PC-3 (cell line): Measurements from ENCODE around the gene ARHGEF28. TPM values are rescaled to one million over a fixed set of nuclear protein-coding genes. Genes with fewer than 3 reads are reported as not detected.

Experiments
- ATAC-seq: fragments of 200-7000 bp; cut with Tn5 transposase; 2 replicates; pipeline ENCODE4 v1.9.1; 2020; ENCODE audit warnings: mild to moderate bottlenecking, moderate library complexity
- BruUV-seq: library from RNA; stranded (reverse); fragments of 400-500 nt; replicated peaks from 2 replicates; lab custom pipeline; 2021; lab: Mats Ljungman, UMichigan
- CTCF ChIA-PET: fragments of 300-600 bp; sonication (Branson Sonifier 250); formaldehyde crosslinking; loops from one replicate; lab custom pipeline; 2022; ENCODE audit warnings: antibody characterized with exemption; lab: Charles Lee
- POLR2A ChIA-PET: fragments of 300-600 bp; sonication (Branson Sonifier 250); formaldehyde crosslinking; loops from one replicate; lab custom pipeline; 2022; ENCODE audit warnings: antibody characterized with exemption; ENCODE audit not compliant: unreplicated experiment; lab: Charles Lee
- DNase-seq: peaks from one replicate; pipeline ENCODE4 v3.0.0-alpha.2; 2015
- H2AFZ ChIP-seq: fragments of 300-600 bp; sonication (generic); 2 replicates; pipeline ENCODE4 v1.6.0; 2016; ENCODE audit warnings: antibody characterized with exemption, low read length
- H3F3A ChIP-seq: fragments of 300-600 bp; sonication (generic); one replicate; pipeline ENCODE4 v1.6.0; 2017; ENCODE audit warnings: antibody characterized with exemption, low read length, control low read depth, mild to moderate bottlenecking; ENCODE audit not compliant: unreplicated experiment
- H3K27ac ChIP-seq: fragments of 300-600 bp; sonication (generic); 2 replicates; pipeline ENCODE4 v1.5.1; 2016; ENCODE audit warnings: mild to moderate bottlenecking, low read length
- H3K27me3 ChIP-seq: fragments of 300-600 bp; sonication (generic); 2 replicates; pipeline ENCODE4 v1.6.1; 2016; ENCODE audit warnings: low read length, mixed read lengths
- H3K36me3 ChIP-seq: fragments of 300-600 bp; sonication (generic); 2 replicates; pipeline ENCODE4 v1.6.1; 2016; ENCODE audit warnings: low read depth, mixed run types, low read length, mixed read lengths
- H3K4me1 ChIP-seq: fragments of 300-600 bp; sonication (generic); 2 replicates; pipeline ENCODE4 v1.5.1; 2016; ENCODE audit warnings: low read length; ENCODE audit not compliant: insufficient read depth
- H3K4me2 ChIP-seq: fragments of 300-600 bp; sonication (generic); 2 replicates; pipeline ENCODE4 v1.6.0; 2016; ENCODE audit warnings: low read length
- H3K4me3 ChIP-seq: fragments of 300-600 bp; sonication (generic); 2 replicates; pipeline ENCODE4 v1.5.1; 2016; ENCODE audit warnings: mild to moderate bottlenecking, low read length, mixed read lengths
- H3K79me2 ChIP-seq: fragments of 300-600 bp; sonication (generic); 2 replicates; pipeline ENCODE4 v1.6.1; 2017; ENCODE audit warnings: low read length, mixed read lengths
- H3K9ac ChIP-seq: fragments of 300-600 bp; sonication (generic); 2 replicates; pipeline ENCODE4 v1.6.0; 2016; ENCODE audit warnings: mild to moderate bottlenecking, low read length
- H3K9me2 ChIP-seq: fragments of 300-600 bp; sonication (generic); replicated peaks from 2 replicates; pipeline ENCODE4 v1.6.1; 2016; ENCODE audit warnings: mixed run types, low read length, mixed read lengths
- H3K9me3 ChIP-seq: fragments of 300-600 bp; sonication (generic); 2 replicates; pipeline ENCODE4 v1.6.1; 2016; ENCODE audit warnings: low read length, mixed read lengths
- H4K20me1 ChIP-seq: fragments of 300-600 bp; sonication (generic); 2 replicates; pipeline ENCODE4 v1.6.1; 2016; ENCODE audit warnings: low read length, mixed read lengths
- EZH2 ChIP-seq: fragments of 300-600 bp; sonication (generic); IDR thresholded peaks from one replicate; pipeline ENCODE4 v1.6.1; 2017; ENCODE audit warnings: antibody characterized with exemption, mild to moderate bottlenecking, low read length; ENCODE audit not compliant: unreplicated experiment
- EZH2phosphoT487 ChIP-seq: fragments of 300-600 bp; sonication (generic); IDR thresholded peaks from 2 replicates; pipeline ENCODE4 v1.6.1; 2018; ENCODE audit warnings: mild to moderate bottlenecking, antibody characterized with exemption, low read length, borderline replicate concordance
- intact Hi-C: fragments of 100-400 bp; cut with micrococcal nuclease; formaldehyde crosslinking; loops from 2 replicates; pipeline ENCODE4 v1.9.0; 2023
- total RNA-seq: library from RNA; depleted of rRNA; stranded (reverse); fragments of >200 nt; gene quantifications from 2 replicates; pipeline ENCODE4 v1.2.3, GENCODE V29; 2014
- TF ChIP-seq, protein P1 (sequence below): fragments of 300-600 bp; sonication (generic); conservative IDR thresholded peaks from 2 replicates; pipeline ENCODE4 v1.5.1; 2017; ENCODE audit warnings: antibody characterized with exemption, low read depth, mild to moderate bottlenecking, low read length

Gene ARHGEF28
- total RNA-seq, 1 experiment from 2014 or later = 24.2 TPM

- intact Hi-C loops = no loop called here
- CTCF ChIA-PET = no interaction called here
These were observed 113.7 kb downstream of the ARHGEF28 start for GRCh38 chr5:73739650-73740049.

DNA sequence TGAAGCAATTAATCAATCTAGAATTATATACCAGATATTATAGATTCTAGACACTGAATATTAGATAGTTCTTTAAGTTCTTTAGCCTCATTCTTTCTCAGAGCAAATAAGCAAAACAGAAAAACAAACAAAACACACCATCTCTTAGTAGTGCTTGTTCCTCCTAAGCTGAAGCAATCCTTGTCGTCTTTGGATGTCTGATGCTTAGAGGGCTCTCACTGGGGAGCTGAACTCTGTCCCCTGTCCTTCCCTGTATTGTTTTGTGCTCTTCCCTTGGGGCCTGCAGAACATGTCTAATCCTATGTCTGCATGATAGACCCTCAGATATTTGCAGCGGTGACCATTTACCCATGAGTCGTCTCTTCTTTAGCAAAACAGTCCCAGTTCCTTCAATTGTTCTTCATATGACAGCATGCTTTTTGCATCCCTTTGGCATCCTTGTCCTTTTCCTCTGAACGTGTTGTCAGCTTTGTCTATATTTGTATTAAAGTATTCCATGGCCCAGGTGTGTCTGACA is 114.3 kb downstream of the ARHGEF28 start:
- DNase-seq (no peak), ATAC-seq (no peak)
- Histone ChIP-seq H4K20me1 (no peaks in the 10 kb centered on the region), H3F3A (no peaks in the 10 kb centered on the region), H3K9me2 (no peaks in the 10 kb centered on the region), H3K27me3 (no peaks in the 10 kb centered on the region), H3K9ac (no peak overlapping the region), H3K9me3 (no peaks in the 10 kb centered on the region), H3K4me3 (no peak overlapping the region), H2AFZ (no peak overlapping the region), H3K27ac (no peak overlapping the region), H3K79me2 (no peaks in the 10 kb centered on the region), H3K4me2 (no peak overlapping the region), H3K4me1 (peaks cover 8% of the 10 kb centered on the region), H3K36me3 (no peaks in the 10 kb centered on the region)
- BruUV-seq = no TSS peak
- intact Hi-C loops = no loop called here
- ChIA-PET POLR2A (no interaction called here), CTCF (no interaction called here)
- TF ChIP-seq EZH2phosphoT487 (no peak), EZH2 (no peak)
- TF ChIP-seq, protein P1, sequence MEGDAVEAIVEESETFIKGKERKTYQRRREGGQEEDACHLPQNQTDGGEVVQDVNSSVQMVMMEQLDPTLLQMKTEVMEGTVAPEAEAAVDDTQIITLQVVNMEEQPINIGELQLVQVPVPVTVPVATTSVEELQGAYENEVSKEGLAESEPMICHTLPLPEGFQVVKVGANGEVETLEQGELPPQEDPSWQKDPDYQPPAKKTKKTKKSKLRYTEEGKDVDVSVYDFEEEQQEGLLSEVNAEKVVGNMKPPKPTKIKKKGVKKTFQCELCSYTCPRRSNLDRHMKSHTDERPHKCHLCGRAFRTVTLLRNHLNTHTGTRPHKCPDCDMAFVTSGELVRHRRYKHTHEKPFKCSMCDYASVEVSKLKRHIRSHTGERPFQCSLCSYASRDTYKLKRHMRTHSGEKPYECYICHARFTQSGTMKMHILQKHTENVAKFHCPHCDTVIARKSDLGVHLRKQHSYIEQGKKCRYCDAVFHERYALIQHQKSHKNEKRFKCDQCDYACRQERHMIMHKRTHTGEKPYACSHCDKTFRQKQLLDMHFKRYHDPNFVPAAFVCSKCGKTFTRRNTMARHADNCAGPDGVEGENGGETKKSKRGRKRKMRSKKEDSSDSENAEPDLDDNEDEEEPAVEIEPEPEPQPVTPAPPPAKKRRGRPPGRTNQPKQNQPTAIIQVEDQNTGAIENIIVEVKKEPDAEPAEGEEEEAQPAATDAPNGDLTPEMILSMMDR = no peak

More at GRCh38 chr5:73739650-73740049, 113.7 kb downstream of the ARHGEF28 start:
- Histone ChIP-seq H3K27me3 (no peaks in the 10 kb centered on the region), H3K9ac (no peak overlapping the region), H3K79me2 (no peaks in the 10 kb centered on the region), H4K20me1 (no peaks in the 10 kb centered on the region), H3K27ac (no peak overlapping the region), H3F3A (no peaks in the 10 kb centered on the region), H3K4me2 (no peak overlapping the region), H3K9me3 (no peaks in the 10 kb centered on the region), H2AFZ (no peak overlapping the region), H3K36me3 (no peaks in the 10 kb centered on the region), H3K4me1 (peaks cover 2% of the 10 kb centered on the region), H3K9me2 (no peaks in the 10 kb centered on the region), H3K4me3 (no peak overlapping the region)
- ATAC-seq = no peak
- no peak for DNase-seq
- no TSS peak for BruUV-seq
- TF ChIP-seq, protein P1 = no peak
- TF ChIP-seq EZH2phosphoT487 (no peak), EZH2 (no peak)
- POLR2A ChIA-PET = no interaction called here

- Histone ChIP-seq H3K27me3 (no peaks in the 10 kb centered on the region), H4K20me1 (no peaks in the 10 kb centered on the region), H3K9me2 (no peaks in the 10 kb centered on the region), H2AFZ (no peak overlapping the region), H3K36me3 (no peaks in the 10 kb centered on the region), H3K27ac (no peak overlapping the region), H3K9ac (no peak overlapping the region), H3K4me2 (no peak overlapping the region), H3K4me1 (peaks cover 19% of the 10 kb centered on the region), H3K79me2 (peaks cover 9% of the 10 kb centered on the region; the same call in 1 of the 2 replicates), H3F3A (no peaks in the 10 kb centered on the region), H3K9me3 (no peaks in the 10 kb centered on the region), H3K4me3 (no peak overlapping the region)
- no peak for DNase-seq
- CTCF ChIA-PET = no interaction called here
- intact Hi-C loops = no loop called here
- BruUV-seq = no TSS peak
- ATAC-seq = no peak
- TF ChIP-seq EZH2 (no peak), EZH2phosphoT487 (no peak)
- TF ChIP-seq, protein P1 = no peak
- POLR2A ChIA-PET = no interaction called here
These were observed 117.2 kb downstream of the ARHGEF28 start for GRCh38 chr5:73743161-73743560.
